GM21390 (cell line): ENCODE results near the gene PALMD.

Experiments
- ATAC-seq: cut with Tn5 transposase; IDR thresholded peaks from one replicate; pipeline ENCODE4 v1.9.1; 2021; ENCODE audit not compliant: unreplicated experiment

The PALMD gene

GRCh38 chr1:99738858-99739465 is 93.0 kb downstream of the PALMD start:
- no peak for ATAC-seq

- no peak for ATAC-seq
Measured at GRCh38 chr1:99740141-99740540, 94.2 kb downstream of the PALMD start.
